Measurements from ENCODE around the gene ECE1.

DNA sequence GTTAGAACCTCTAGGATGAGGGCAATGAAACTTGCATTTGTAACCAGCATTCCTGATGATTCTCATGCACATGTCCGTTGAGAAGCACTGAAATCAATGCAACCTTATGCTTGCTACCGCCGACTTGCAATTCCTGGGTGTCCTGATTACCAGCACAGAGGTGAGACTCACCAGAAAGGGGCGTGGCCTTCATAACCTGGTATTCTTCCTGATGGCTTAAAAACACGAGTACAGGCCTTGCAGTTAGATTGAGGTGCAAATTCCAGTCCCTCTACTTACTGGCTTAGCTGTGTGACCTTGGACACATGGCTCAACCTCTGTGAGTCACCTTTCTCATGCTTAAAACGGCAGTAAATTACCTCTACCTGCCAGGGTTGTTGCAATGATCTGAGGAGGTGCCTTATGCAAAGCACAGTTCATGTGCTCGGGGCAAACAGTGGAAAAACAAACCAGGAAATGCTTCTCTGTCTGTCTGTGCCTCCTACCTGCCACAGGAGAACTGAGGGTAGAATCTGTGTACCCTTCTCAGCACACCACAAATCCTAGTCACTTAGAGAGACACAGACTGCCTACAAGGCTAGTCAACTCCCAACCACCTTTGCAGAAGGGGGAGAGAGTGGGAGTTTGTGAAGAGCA, 39.1 kb upstream of the ECE1 start:
- TF ChIP-seq POLR2A (IDR thresholded peaks at IDR 0.05) (peak; percentile 40), POLR2AphosphoS5 (IDR thresholded peaks at IDR 0.05) (peak in 2 of 3 donors; percentile 67 to 76)
- TF ChIP-seq, protein P1, sequence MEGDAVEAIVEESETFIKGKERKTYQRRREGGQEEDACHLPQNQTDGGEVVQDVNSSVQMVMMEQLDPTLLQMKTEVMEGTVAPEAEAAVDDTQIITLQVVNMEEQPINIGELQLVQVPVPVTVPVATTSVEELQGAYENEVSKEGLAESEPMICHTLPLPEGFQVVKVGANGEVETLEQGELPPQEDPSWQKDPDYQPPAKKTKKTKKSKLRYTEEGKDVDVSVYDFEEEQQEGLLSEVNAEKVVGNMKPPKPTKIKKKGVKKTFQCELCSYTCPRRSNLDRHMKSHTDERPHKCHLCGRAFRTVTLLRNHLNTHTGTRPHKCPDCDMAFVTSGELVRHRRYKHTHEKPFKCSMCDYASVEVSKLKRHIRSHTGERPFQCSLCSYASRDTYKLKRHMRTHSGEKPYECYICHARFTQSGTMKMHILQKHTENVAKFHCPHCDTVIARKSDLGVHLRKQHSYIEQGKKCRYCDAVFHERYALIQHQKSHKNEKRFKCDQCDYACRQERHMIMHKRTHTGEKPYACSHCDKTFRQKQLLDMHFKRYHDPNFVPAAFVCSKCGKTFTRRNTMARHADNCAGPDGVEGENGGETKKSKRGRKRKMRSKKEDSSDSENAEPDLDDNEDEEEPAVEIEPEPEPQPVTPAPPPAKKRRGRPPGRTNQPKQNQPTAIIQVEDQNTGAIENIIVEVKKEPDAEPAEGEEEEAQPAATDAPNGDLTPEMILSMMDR (IDR thresholded peaks at IDR 0.05): peak in 2 of 5 experiments; percentile 31 to 36

Data from transverse colon (tissue), 4 donors.